ENCODE data around the gene ARVCF.
A peak's percentile ranks its signal among the peaks of the same experiment; 100 is the strongest.

Gene ARVCF

DNA sequence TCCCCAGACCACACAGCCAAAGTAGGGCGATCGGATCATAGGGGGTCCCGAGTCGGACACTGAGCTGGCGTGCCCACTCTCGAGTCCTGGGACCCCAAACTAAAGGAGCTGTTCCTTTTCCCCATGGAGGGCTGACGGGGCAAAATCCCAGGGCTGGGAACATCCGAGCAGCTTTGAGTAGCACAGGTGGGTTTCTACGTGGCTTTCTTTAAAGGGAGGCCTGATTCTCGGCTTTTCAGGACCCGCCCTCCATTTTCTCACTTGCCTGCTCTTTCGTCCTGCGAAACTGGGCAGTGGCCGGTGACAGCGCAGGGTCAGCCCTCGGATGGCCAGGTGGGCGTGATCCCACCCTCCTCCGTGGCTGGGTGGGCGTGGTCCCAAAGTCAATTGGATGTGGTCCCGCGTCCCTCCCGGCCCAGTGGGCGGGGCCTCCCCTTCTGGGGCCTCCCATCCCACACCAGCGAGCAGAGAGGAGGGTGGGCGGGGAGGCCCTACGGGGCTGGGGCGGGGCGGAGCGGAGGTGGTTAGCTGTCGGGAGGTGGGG is 57.5 kb downstream of the ARVCF start:
- no peak for DNase-seq

- DNase-seq = no peak
These were observed 58.3 kb downstream of the ARVCF start for GRCh38 chr22:19958083-19959042.

DNA sequence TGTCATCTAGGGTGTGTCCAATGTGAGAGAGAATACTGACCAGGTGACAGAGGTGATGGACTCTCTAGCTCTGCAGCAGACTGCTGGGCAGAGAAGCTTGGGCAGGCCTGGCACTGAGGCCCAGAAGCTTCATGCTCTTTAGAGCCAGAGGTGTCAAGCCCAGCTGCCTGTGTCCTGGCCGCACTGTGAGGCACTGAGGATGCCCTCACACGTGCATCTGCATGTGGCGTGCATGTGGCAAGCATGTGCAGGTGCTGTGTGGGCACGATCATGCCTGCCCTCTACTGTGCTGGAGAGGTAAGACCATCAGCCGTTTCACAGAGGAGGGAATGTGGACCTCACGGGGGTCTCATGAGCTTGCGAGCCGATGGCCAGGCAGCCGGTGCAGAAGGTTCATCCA is 59.2 kb downstream of the ARVCF start:
- no peak for DNase-seq

- no peak for DNase-seq
These were observed 61.1 kb downstream of the ARVCF start for GRCh38 chr22:19955241-19956128.

- DNase-seq = no peak
These were observed 65.3 kb downstream of the ARVCF start for GRCh38 chr22:19951346-19951745.

GRCh38 chr22:19948057-19948760 is 68.4 kb downstream of the ARVCF start:
- no peak for DNase-seq

DNA sequence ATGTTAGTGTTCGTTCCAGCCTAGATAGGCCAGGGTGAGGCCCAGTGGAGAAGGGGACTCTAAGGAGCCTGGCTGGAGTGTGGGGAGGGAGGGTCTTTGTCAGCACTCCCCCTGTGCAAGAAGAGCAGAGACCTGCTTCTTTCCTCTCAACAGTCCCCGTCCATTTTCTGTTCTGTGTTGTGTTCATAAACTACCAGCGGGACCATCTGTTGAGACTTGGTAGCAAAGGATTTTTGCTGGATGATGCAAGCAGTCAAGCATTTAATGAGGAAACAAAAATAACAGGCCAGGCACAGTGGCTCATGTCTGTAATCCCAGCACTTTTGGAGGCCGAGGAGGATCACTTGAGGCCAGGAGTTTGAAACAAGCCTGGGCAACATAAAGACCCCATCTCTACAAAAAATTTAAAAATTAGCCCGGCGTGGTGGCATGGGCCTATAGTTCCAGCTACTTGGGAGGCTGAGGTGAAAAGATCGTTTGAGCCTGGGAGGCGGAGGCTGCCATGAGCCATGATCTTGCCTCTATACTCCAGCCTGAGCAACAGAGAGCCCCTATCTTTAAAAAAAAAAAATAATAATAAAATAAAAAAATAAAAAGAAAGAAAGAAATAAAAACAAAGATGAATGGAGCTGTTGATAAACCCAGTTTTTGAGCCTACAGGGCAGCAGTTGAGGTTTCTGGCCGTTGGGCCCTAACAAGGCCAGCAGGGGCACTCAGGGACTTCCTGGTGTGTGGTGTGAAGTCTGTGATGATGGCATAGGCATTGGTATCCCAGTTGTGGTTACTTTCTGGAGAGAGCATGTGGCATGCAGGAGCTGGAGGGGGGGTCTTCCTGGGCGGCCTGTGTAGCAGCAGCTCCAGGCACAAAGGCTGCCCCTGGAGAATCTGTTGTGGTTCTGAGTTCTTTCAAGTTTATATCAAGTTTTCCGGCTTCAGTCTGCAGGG is 73.3 kb downstream of the ARVCF start:
- DNase-seq = peak; percentile 68

GRCh38 chr22:19942157-19943081 is 74.2 kb downstream of the ARVCF start:
- peak; percentile 69 for DNase-seq

DNA sequence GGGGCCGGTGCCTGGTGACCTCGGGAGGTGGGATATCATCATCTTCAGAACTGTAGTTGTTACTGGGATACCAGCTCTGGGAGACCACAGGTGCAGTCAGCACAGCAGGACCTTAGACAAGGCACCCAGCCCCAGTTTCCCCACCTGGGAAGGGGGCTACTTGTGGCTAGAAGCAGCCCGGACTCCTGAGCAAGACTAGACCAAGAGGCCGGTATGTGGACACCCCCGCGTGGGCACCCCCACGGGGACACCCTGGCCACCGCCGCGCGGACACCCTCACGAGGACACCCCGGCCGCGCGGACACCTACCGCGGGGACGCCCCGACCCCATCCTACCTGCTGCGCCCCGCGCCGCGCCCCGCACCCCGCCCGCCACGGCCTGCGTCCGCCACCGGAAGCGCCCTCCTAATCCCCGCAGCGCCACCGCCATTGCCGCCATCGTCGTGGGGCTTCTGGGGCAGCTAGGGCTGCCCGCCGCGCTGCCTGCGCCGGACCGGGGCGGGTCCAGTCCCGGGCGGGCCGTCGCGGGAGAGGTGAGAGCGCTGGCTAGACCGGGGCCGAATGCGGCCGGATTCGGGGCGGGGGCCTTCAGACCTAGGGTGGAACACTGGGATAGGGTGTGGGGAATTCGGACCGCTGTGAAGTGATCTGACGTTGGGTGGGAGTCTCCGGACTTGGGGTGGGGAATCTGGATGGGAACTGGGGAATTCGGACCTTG is 75.1 kb downstream of the ARVCF start, which contains the start of the genes COMT and TXNRD2:
Gene COMT (plus strand): TSS at position 408 of the 718 bp plus-strand sequence. CDS start 20,755 bp downstream, outside the sequence.
Gene TXNRD2 (minus strand): TSS at position 454 of the 718 bp plus-strand sequence. CDS start 15 bp downstream, at position 439.
- DNase-seq = no peak

- DNase-seq = no peak
These were observed 75.9 kb downstream of the ARVCF start for GRCh38 chr22:19940536-19941364.

DNA sequence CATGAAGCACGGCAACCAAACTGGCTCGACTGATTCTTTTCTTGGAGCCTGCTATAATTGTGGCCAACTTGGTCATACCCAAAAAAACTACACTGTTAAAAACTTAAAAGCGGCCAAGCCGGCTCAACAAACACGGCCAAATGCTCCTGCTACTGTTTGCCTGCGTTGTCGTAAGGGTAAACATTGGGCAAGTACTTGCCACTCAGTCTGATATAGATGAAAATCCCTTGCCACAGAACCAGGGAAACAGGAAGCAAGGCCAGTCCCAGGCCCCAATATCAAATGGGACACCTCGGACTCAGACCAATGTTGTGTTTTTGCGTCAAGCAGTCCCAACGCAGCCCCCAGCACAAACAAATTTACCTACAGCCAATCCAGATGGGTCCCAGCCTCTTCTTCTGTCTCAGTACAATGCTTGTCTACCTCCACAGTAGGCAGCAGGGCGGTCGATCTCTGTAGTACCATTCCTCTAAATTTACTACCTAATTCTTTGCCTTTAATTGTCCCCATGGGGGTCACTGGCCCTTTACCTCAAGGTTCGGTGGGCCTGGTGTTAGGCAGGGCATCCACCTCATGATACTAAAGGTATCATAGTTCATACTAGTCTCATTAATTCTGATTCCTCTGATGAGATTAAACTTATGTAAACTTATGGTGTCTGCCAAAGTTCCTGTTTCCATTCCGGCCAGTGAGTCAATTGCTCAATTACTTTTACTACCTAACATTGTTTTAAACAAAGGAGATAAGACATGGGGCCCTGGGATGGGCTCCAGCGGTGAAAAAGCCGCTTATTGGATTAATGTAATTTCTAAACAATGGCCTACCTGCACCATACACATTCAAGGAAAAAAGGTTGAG is 78.8 kb downstream of the ARVCF start:
- DNase-seq = peak; percentile 74

- no peak for DNase-seq
These were observed 80.1 kb downstream of the ARVCF start for GRCh38 chr22:19936513-19936912.

GRCh38 chr22:19935123-19935718 is 81.4 kb downstream of the ARVCF start:
- DNase-seq = peak; percentile 2

DNA sequence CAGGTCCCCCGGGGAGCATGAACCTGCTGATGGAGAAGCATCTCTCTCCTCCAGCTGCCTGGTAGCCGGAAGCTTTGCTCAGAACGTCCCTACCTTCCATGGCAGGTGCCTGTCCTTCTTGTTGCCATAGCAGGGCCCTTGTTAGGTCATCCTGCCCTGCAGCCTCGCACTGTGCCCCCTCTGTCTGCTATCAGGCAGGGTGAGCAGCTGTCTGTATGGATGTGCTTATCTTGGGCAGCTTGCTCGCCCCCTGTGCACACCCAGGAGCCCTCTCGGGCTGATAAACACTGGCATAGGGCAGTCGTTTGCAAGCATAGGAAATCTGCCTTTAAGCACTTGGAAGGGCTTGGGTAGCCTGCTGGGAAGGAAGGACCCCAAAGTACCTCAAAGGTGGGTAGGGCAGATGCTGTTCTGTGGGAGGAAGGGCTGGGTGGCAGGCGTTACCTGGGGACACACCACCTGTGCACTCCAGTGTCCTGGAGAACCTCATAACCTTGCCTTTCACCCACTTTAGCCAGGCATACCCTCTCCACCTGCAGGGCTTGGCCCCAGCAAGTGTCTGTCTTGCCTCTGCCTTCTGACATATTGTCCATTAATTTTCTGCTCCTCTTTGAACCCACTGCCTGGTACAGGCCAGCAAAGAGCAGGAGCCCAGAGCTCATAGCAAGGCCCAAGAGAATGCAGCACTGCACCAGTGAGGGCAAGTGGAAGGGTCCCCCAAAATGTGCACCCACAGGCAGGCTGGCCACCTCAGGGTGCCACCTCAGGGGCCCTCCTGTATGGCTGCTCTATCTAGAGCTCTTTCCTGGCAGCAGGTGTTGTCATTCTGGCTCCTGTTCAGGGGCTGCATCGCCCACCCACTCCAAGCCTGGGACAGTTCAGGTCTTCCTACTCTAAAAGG is 83.0 kb downstream of the ARVCF start:
- no peak for DNase-seq

DNA sequence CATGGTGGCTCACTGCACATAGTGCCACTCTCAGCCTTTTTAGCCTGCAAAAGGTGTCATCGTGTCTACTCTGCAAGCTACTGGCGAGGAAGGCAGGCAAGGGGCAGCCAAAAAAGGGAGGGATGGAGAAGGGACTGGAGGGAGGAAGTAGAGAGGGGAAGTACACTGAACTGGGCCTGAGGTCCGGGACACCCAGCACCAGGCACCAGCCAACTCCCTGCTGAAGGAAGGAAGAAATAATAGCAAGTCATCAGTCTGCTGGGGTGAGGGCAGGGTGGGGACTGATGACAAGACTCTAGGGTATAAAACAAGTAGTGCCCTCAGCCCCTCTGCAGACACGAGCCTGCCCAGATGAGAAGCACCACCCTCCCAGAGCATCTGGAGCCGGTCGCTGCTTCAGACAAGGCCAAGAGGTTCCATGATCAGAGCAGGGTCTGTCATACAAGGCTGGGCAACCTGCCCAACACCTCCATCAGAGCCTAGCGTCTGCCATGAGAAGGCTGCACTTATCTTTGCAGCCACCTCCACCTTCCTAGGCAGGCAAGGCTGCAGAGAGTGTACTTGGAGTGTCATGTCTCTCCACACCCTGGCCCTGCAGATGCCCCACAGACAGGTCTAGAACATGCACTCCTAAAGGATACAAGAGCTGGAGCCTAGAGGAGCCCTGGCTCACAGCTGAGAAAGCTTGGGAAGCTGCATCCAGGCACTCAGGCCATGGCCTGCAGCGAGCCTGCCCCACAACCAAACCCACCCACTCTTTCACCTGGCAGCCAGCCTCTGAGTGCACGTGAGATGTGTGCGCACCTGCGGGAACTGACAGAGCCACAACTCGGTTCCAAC is 84.0 kb downstream of the ARVCF start:
- no peak for DNase-seq

Measured in GF-D8 (cell line).